GM03348 (cell line): Measurements from ENCODE around the gene NUP62.

Experiments used
- DNase-seq: peaks from one replicate; pipeline ENCODE4 v3.0.0; 2012; ENCODE audit warnings: low spot score

Gene NUP62

DNA sequence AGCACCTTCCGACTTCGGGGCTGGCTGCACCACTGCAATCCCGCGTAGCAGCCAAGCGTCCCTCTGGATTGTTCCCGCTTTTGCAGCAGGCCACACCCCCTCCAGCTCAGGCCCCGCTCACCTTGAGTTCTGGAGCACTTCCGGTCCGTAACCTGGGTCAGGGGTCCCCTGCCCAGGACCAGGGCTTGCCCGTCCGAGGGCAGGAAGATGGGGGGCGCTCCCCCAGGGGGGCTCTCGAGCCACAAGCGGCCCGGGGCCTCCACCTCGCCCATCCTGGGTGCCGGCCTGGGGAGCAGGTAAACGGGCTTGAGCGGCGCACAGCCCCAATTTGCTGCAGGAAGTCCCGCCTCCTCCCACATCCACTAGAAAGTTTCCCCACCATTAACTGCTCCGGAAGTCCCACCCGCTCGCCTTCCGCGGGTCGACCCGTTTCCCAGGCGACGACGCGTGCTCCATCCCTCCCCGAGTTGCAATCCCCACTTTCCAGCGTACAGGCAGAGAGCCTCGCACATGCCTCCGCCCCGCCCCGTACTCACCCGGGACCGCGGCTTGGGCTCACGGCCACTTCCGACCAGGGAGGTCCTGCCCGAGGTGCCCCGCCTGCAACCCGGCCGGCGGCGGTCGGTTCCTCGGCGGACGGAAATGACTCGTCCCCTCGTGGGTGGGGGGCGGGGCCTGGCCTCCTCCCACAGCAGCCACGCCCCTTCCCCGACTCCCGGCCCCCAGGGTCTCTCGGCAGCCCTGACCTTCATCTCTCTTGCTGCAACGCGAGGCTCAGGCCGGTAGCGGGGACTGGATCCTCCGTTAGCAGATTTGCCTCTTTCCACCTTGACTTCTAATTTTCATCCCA lies 62.1 kb downstream of the NUP62 start, which contains the start of gene PNKP:
TSS of gene PNKP (minus strand) at position 644 of the 850 bp plus-strand sequence. CDS start at position 272, 372 bp downstream.
- peak; percentile 96 for DNase-seq

DNA sequence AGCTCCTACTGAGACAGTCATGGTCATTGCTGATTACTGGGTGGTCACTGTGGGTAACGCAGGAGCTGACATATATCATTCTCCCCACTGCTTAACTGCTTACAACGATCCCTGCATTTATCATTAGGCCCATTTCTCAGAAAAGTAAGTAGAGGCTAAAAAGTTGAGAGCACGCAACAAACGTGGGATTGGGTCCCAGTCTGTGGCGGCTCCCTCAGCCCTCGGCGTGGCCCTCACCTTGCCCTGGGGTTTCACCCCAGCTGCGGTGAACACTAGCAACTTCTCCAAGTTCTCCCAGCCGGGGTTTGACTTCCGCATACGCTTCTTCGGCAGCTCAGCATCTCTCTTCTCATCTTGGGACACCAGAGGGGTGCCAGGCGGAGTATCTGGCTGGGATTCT lies 64.4 kb downstream of the NUP62 start:
- DNase-seq, result no peak

DNA sequence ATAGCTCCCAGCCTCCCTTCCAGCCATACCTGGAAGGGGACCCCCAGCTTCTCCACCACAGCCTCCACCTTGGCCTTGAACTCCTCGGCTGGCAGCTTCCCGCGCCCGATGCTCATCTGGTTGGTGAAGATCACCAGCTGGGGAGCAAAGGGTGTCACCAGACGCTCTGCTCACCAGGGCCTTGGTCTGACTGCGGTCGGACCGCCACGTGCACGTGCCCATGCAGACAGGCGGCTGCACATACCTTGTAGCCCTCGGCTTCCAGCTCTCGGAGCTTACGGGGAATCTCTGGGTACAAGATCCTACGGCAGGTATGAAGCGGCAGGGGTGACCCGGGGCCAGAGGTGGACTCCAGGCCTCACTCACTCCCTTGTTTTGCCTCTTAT lies 65.4 kb downstream of the NUP62 start:
- DNase-seq, result no peak

DNA sequence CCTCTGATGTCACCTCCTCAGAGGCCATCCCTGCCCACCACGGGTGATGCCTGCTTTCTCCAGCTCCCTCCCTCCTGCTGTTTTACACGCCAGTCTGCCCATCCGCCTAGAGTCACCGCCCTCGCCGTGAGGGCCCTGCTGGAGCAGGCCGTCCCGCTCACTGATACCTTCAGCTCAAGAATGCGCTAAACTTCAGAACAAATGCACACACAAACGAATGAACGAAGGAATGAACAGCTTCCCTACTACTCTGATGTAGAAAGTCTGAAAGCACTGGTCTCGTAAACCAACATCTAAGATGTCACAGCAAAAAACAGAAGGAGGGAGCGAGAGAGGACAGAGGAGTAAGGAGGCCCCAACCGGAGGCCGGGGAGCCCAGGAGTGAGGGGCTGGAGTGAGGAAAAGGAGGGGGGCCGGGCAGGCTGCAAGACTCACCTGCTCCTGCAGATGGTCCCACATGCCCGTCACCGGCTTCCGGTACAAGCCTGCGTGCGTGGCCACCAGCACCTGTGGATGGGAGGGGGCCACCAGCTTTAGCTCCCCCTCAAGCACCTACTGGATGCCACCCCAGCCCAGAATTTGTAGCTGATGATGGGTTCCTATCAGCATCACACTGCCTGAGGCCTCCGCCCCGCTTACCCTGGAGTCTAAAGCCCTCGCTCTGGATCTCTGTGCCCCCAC lies 65.9 kb downstream of the NUP62 start:
- no peak for DNase-seq

DNA sequence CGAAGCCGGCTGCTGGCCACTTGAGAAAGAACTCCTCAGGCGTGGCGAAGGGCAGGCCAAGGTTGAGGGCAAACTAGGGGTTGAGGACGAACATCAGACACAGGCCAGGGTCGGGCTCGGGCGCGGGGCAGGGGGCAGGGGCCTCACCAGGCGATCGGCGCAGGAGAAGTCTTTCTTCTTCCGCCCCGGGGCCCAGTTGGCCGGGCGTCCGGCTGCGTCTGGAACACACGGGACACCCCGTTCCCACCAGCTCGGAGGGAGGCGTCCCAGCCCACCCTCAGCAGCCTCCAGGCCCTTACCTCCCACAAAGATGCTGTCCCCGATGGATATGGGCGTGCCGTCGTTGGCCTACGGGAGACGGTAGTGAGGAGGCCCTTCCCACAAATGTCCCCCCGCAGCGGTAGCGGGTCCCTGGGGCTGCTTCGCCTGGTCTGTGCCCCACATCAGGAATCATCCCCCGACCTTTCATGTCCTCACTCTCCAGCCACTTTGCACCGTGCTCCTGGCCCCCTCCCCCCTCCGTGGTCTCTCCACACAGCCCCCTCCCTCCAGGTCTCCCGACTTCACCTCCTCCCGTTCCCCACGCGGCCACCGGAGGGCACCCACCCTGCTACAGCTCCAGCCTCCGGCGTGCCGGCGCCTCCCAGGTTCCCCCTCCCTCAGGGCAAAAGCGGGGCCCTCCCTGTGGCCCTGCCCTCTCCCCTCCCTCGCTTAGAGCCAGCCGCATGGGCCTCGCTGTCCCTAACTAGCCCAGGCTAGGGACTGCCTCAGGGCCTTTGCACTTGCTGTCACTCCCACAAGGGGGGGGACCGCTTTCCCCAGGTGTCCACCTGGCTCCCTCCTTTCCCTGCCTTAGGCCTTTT lies 66.7 kb downstream of the NUP62 start:
- DNase-seq, result no peak

DNA sequence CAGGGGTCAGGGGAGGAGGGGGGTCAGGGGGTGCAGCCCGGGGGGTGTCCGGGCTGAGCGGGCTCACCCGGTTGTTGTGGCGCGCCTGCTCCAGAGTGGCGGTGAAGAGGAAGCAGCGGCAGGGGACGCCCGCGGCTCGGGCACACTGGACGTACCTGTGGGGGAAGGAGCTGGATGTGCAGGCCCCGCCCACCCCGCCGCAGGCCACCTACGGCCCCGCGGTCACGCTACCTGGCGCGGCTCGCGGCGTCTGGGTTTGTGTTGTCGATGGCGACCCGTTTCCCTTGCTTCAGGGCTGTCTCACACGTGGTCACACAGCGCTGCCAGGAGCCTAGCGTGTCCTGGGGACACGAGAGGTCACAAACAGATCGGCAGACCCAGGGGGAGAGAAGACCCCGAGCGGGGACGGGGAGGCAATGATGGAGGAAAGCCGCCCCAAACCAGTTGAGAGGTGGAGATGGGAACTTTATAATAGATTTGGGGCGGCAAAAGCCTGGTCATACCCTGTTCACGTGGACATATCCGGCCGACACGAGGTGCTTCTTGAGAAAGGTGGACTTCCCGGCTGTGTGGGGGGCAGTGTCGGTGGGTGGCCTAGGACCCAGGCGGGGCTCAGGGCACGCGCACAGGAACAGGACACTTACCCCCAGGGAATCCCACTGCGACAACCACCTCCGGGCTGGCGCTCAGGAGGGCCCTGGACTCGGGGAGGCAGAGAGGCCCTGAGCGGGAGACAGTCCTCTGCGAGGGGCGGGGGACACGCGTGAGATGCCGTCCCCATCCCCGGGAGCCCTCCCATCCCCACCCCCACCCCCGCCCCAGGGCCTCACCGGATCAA lies 67.5 kb downstream of the NUP62 start:
- no peak for DNase-seq

DNA sequence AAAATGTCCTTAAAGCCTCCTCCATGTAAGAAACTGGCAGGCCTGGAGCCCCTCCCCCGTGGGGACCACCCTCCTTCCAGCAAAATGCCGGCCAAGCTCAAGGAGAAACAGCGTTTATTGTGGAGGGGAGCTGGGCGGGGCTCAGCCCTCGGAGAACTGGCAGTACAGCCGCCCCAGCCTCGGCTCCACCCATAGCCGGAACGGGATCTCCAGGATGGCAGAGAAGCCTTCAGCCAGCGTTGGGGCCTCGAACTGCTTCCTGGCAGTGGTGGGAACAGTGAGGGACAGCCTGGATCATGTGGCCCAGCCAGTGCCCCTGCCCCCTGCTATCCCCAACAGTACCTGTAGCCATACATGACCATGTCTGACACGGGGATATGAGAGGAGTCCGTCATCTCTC lies 68.2 kb downstream of the NUP62 start:
- DNase-seq, result no peak

DNA sequence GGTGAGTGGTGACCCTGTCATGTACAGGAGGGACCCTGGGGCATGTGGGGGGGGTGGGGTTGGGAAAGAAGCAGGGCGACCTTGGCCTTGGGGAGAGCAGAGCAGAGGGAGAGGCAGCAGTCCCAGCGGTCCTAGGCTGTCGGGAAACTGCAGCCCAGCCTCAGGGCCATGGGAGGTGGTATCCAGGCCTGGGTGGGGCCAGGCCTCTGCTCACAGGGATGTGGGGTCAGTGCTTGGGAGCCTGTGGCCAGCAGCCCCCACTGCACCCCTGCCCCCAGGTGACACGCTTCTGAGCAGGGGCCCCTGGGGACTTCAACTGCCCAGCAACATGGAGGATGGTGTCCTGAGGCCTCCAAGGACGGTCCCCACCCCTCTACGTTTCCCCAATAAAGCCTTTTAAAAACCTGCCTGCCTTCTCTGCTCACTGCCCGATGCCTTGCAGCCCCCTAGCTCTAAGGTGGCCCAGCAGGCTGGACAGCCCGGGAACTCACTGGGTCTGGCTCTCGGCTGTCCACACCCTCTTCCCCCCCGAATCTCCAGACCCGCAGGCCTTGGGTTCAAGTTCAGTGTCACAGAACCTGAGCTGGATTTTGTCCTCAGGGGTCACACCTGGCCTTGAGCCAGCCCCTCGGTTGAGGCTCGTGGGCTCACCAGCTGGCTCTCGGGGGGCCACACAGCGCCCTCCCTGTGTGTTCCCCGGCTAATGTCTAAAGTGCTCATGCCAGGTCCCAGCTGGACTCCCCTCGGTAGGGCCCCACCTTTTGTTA lies 68.8 kb downstream of the NUP62 start:
- DNase-seq, result no peak

DNA sequence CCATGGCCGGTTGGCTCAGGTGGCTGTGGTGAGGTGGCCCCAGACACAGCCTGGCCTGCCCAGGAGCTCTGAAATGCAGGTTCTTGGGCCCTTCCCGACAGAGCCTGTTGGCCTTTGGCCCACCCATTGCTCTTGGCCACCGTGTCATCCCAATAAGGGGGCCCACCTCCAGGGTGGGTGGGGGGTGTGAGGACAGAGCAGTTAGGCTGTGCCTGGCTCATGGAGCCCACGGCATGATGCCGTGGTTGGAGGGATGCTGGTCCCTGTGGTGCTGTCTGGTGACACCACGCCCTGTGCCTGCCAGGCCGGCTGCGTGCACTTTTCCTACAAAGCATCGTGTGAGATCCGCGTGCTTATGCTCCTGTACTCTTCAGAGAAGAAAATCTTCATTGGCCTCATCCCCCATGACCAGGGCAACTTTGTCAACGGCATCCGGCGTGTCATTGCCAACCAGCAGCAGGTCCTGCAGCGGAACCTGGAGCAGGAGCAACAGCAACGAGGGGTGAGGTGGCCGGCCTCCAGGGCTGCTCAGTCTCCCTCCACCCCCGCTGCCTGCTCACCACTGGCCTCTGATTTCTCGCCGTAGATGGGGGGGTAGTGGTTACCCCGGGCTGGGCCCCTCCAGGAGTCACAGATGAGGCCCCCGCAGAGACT lies 69.5 kb downstream of the NUP62 start:
- DNase-seq, result no peak

DNA sequence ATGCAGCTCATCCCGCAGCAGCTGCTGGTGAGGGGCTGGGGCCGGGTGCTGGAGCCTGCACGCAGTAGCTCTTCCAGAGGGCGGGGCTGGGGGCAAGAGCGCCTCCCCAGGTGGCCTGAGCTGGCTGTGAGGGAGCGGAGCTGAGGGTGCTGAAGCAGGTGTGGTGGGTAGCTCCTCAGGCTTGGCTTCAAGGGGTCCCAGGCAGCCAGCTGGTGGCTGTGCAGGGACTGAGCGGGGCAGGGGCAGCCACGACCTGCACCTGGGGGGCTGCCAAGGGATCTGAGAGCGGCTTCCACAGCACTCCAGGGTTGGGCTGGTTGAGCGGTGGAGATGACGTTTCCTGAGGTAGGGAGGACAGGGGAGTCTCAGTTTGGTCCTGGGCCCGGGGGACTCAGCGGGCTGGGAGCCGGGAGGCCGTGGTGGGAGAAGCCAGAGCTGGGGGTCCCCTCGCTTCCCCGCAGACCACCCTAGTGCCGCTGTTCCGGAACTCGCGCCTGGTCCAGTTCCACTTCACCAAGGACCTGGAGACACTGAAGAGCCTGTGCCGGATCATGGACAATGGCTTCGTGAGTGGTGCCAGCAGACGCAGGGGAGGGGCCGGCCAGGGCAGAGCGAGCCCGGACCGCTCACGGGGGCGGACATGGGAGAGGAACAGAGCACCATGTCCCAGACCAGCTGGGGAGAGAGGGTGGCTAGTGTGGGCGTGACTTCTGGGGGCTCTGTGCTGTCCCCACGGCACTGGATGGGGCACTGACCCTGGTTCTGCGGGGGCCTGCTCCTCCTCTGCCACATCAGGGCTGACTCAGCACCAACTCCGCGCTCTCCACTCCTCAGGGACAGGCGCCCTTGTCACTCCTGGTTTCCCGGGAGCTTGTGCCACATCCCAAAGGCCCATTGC lies 71.0 kb downstream of the NUP62 start:
- DNase-seq, result no peak

DNA sequence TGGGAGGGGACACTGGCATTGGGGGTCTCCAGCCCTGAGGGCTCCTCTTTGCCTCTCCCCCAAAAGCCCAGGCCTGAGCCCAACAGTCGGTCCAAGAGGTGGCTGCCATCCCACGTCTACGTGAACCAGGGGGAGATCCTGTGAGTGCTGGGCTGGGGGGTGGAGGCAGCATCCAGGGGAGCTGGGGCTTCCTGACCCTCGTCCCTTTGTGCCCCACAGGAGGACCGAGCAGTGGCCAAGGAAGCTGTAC lies 71.5 kb downstream of the NUP62 start:
- DNase-seq, result no peak

DNA sequence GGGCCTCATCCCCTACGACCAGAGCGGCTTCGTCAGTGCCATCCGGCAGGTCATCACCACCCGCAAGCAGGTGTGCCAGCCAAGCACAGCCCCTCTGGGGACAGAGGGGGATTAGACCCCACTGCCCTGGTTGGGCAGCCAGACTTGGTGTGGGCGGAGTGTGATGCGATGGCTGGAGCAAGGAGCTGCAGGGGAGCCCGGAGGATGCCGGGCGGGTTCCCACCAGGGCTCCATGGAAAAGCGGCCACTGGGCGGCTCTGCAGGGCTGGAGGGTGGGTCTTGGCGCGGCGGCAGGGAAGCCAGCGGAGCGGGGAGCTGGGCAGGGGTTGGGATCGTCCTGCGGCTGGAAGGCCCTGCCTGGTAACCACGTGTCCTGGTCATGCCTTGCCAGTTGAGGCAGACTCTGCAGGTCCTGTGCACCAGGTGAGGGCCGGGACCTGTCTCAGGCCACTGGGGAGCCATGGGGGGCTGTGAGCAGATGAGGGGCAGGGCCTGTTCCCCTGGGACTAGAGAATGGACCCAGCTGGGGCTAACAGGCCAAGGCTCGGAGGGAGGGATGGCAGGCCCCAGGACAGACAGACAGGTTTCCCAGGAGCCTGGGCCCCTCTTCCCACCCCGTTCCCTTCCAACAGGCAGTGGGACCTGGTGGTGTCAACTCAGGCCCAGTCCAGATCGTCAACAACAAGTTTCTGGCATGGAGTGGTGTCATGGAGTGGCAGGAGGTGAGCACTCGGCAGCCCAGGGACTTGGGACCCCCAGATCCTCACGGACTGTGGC lies 72.1 kb downstream of the NUP62 start:
- no peak for DNase-seq
